Panc1 (cell line): ENCODE measurements around the gene SLC11A1. TPM values are rescaled to one million over a fixed set of nuclear protein-coding genes. Genes with fewer than 3 reads are reported as not detected.

ENCODE experiments used
- ATAC-seq: fragments of 200-7000 bp; cut with Tn5 transposase; 2 replicates; pipeline ENCODE4 v1.9.1; 2020; ENCODE audit warnings: mild to moderate bottlenecking, moderate library complexity
- BruUV-seq: library from RNA; stranded (reverse); fragments of 400-500 nt; replicated peaks from 2 replicates; lab custom pipeline; 2021; lab: Mats Ljungman, UMichigan
- CTCF ChIA-PET: fragments of 300-600 bp; sonication (Branson Sonifier 250); formaldehyde crosslinking; loops from one replicate; lab custom pipeline; 2022; ENCODE audit warnings: antibody characterized with exemption; lab: Charles Lee
- POLR2A ChIA-PET: fragments of 300-600 bp; sonication (Branson Sonifier 250); formaldehyde crosslinking; loops from one replicate; lab custom pipeline; 2022; ENCODE audit warnings: antibody characterized with exemption; lab: Charles Lee
- DNase-seq: peaks from one replicate; pipeline ENCODE4 v3.0.0-alpha.2; 2010; ENCODE audit warnings: low read depth, low spot score
- H3K27ac ChIP-seq: 2 replicates; pipeline ENCODE4 v1.5.1; 2011; ENCODE audit warnings: mild to moderate bottlenecking, low read length, inconsistent platforms
- H3K27me3 ChIP-seq: fragments of 200-500 bp; sonication (Bioruptor generic); 2 replicates; pipeline ENCODE4 v1.6.0; 2014; ENCODE audit warnings: low read length, inconsistent platforms; ENCODE audit not compliant: control insufficient read depth, insufficient read depth
- H3K36me3 ChIP-seq: fragments of 200-500 bp; sonication (Bioruptor generic); 2 replicates; pipeline ENCODE4 v1.5.1; 2014; ENCODE audit warnings: inconsistent platforms, mild to moderate bottlenecking, low read length, moderate library complexity; ENCODE audit not compliant: control insufficient read depth, insufficient read depth
- H3K4me1 ChIP-seq: 2 replicates; pipeline ENCODE4 v1.5.1; 2011; ENCODE audit warnings: inconsistent platforms, mild to moderate bottlenecking, low read length, moderate library complexity; ENCODE audit not compliant: control insufficient read depth, insufficient read depth
- H3K4me3 ChIP-seq, 2 experiments: 2 replicates each; pipeline ENCODE4 v1.5.1; 2011 to 2012; ENCODE audit warnings: low read depth in 2 of 2, low read length in 2 of 2, mild to moderate bottlenecking in 2 of 2, inconsistent platforms in 1 of 2, moderate library complexity in 1 of 2
- H3K9me3 ChIP-seq: fragments of 200-500 bp; sonication (Bioruptor generic); 2 replicates; pipeline ENCODE4 v1.5.1; 2014; ENCODE audit warnings: low read depth, mild to moderate bottlenecking, inconsistent platforms, low read length, moderate library complexity; ENCODE audit not compliant: control insufficient read depth, insufficient read depth
- CTCF ChIP-seq: fragments of 450-650 bp; IDR thresholded peaks from 2 replicates; pipeline ENCODE4 v1.5.1; 2017; ENCODE audit warnings: mild to moderate bottlenecking
- POLR2AphosphoS5 ChIP-seq: IDR thresholded peaks from 2 replicates; pipeline ENCODE4 v1.6.1; 2012; ENCODE audit warnings: mild to moderate bottlenecking, low read depth, low read length, moderate library complexity
- REST ChIP-seq, 2 experiments: IDR thresholded peaks; 2 replicates each; pipeline ENCODE4 v1.6.1; 2011 to 2012; ENCODE audit warnings: low read depth in 2 of 2, control low read depth in 1 of 2, low read length in 1 of 2, mild to moderate bottlenecking in 1 of 2, moderate library complexity in 1 of 2; ENCODE audit not compliant: insufficient read depth in 1 of 2
- SIN3A ChIP-seq: IDR thresholded peaks from 2 replicates; pipeline ENCODE4 v1.6.1; 2012; ENCODE audit warnings: low read depth, mild to moderate bottlenecking, low read length, moderate library complexity, borderline replicate concordance; ENCODE audit not compliant: insufficient read depth
- TCF7L2 ChIP-seq: IDR thresholded peaks from 2 replicates; pipeline ENCODE4 v1.6.1; 2011; ENCODE audit warnings: mild to moderate bottlenecking, low read depth, low read length, inconsistent platforms
- in situ Hi-C: cut with HindIII; loops from 2 replicates; pipeline ENCODE4 v1.10.0; 2016; ENCODE audit warnings: low sequenced_read_pairs, low pct_unique_long_range_greater_than_20kb
- intact Hi-C: fragments of 100-400 bp; cut with micrococcal nuclease; formaldehyde crosslinking; loops from one replicate; pipeline ENCODE4 v1.10.0; 2022; ENCODE audit not compliant: unreplicated experiment
- total RNA-seq: library from RNA; stranded (reverse); gene quantifications from one replicate; pipeline ENCODE4 v1.2.1, GENCODE V29; 2021; ENCODE audit not compliant: unreplicated experiment

SLC11A1 gene
- total RNA-seq, 1 experiment from 2014 or later: 0.31 TPM

GRCh38 chr2:218434456-218434855 is 52.4 kb downstream of the SLC11A1 start:
- CTCF ChIA-PET: no interaction called here

GRCh38 chr2:218435003-218435982 is 53.2 kb downstream of the SLC11A1 start:
- CTCF ChIA-PET: no interaction called here
- in situ Hi-C loops (no loop called here), intact Hi-C loops (no loop called here)
- POLR2A ChIA-PET: no interaction called here
- Histone ChIP-seq H3K4me3 (no peak overlapping the region), H3K36me3 (no peaks in the 10 kb centered on the region), H3K9me3 (no peaks in the 10 kb centered on the region), H3K27ac (no peak overlapping the region), H3K27me3 (no peaks in the 10 kb centered on the region), H3K4me1 (no peaks in the 10 kb centered on the region)
- no peak for TF ChIP-seq TCF7L2
- no peak for TF ChIP-seq SIN3A
- TF ChIP-seq CTCF: no peak
- no peak for TF ChIP-seq REST (IDR thresholded peaks at IDR 0.05; ENCODE audit: insufficient read depth in 1 of 2, low read depth in 2 of 2, low read length in 1 of 2)
- ATAC-seq (no peak), DNase-seq (no peak)
- BruUV-seq: no TSS peak

More at GRCh38 chr2:218434456-218434855, 52.4 kb downstream of the SLC11A1 start:
- POLR2A ChIA-PET: no interaction called here
- TF ChIP-seq POLR2AphosphoS5 (no peak), REST (IDR thresholded peaks at IDR 0.05; ENCODE audit: insufficient read depth in 1 of 2, low read depth in 2 of 2, low read length in 1 of 2) (no peak), TCF7L2 (no peak), SIN3A (no peak), CTCF (no peak)
- H3K9me3 ChIP-seq: no peaks in the 10 kb centered on the region
- H3K4me3 ChIP-seq: no peak overlapping the region
- in situ Hi-C loops (no loop called here), intact Hi-C loops (no loop called here)
- H3K36me3 ChIP-seq: no peaks in the 10 kb centered on the region
- no peaks in the 10 kb centered on the region for H3K4me1 ChIP-seq
- H3K27me3 ChIP-seq: no peaks in the 10 kb centered on the region
- ATAC-seq (no peak), DNase-seq (no peak)
- no TSS peak for BruUV-seq
- no peak overlapping the region for H3K27ac ChIP-seq
